ENCODE measurements around the gene ALS2.

- TF ChIP-seq POLR2A (IDR thresholded peaks at IDR 0.05) (no peak), CTCF (IDR thresholded peaks at IDR 0.05) (no peak)
These were observed 2.9 kb downstream of the ALS2 start for GRCh38 chr2:201777869-201778268.
